Measurements from ENCODE around the gene SREBF1. TPM values are rescaled to one million over a fixed set of nuclear protein-coding genes. Genes with fewer than 3 reads are reported as not detected.

The SREBF1 gene
- total RNA-seq, 4 donors from 2014 or later, result 118 to 226 (median 185) TPM

GRCh38 chr17:17792037-17792550, 44.7 kb downstream of the SREBF1 start:
- H3K27ac ChIP-seq, result peak overlapping the region in 1 of 4 donors; percentile 46

GRCh38 chr17:17790637-17791464, 45.9 kb downstream of the SREBF1 start:
- H3K4me1 ChIP-seq, result peaks cover 0 to 40% (median 2%) of the 10 kb centered on the region in 4 donors
- TF ChIP-seq POLR2A (IDR thresholded peaks at IDR 0.05), result no peak
- TF ChIP-seq, protein P1, sequence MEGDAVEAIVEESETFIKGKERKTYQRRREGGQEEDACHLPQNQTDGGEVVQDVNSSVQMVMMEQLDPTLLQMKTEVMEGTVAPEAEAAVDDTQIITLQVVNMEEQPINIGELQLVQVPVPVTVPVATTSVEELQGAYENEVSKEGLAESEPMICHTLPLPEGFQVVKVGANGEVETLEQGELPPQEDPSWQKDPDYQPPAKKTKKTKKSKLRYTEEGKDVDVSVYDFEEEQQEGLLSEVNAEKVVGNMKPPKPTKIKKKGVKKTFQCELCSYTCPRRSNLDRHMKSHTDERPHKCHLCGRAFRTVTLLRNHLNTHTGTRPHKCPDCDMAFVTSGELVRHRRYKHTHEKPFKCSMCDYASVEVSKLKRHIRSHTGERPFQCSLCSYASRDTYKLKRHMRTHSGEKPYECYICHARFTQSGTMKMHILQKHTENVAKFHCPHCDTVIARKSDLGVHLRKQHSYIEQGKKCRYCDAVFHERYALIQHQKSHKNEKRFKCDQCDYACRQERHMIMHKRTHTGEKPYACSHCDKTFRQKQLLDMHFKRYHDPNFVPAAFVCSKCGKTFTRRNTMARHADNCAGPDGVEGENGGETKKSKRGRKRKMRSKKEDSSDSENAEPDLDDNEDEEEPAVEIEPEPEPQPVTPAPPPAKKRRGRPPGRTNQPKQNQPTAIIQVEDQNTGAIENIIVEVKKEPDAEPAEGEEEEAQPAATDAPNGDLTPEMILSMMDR (IDR thresholded peaks at IDR 0.05), result no peak
- H3K27me3 ChIP-seq, result no peaks in the 10 kb centered on the region

More at GRCh38 chr17:17792037-17792550, 44.7 kb downstream of the SREBF1 start:
- no peaks in the 10 kb centered on the region for H3K9me3 ChIP-seq
- H3K36me3 ChIP-seq, result peaks cover 0 to 37% (median 0%) of the 10 kb centered on the region in 3 donors
- no peak for TF ChIP-seq POLR2A (IDR thresholded peaks at IDR 0.05)
- TF ChIP-seq, protein P1 (IDR thresholded peaks at IDR 0.05), result no peak
- peaks cover 0 to 40% (median 2%) of the 10 kb centered on the region in 4 donors for H3K4me1 ChIP-seq
- no peak for DNase-seq
- H3K27me3 ChIP-seq, result no peaks in the 10 kb centered on the region
- no peak overlapping the region for H3K4me3 ChIP-seq

GRCh38 chr17:17789828-17790636, 46.8 kb downstream of the SREBF1 start:
- H3K9me3 ChIP-seq, result no peaks in the 10 kb centered on the region
- no peak for DNase-seq
- H3K27me3 ChIP-seq, result no peaks in the 10 kb centered on the region
- no peak for TF ChIP-seq POLR2A (IDR thresholded peaks at IDR 0.05)
- TF ChIP-seq, protein P1 (IDR thresholded peaks at IDR 0.05), result no peak
- peaks cover 0 to 41% (median 2%) of the 10 kb centered on the region in 4 donors for H3K4me1 ChIP-seq
- peaks cover 0 to 17% (median 0%) of the 10 kb centered on the region in 3 donors for H3K36me3 ChIP-seq
- H3K4me3 ChIP-seq, result no peak overlapping the region
- H3K27ac ChIP-seq, result no peak overlapping the region

More at GRCh38 chr17:17790637-17791464, 45.9 kb downstream of the SREBF1 start:
- no peak for DNase-seq
- Histone ChIP-seq H3K36me3 (peaks cover 0 to 25% (median 0%) of the 10 kb centered on the region in 3 donors), H3K4me3 (no peak overlapping the region), H3K27ac (no peak overlapping the region), H3K9me3 (no peaks in the 10 kb centered on the region)

- DNase-seq, result no peak
- Histone ChIP-seq H3K9me3 (no peaks in the 10 kb centered on the region), H3K27ac (no peak overlapping the region), H3K27me3 (no peaks in the 10 kb centered on the region), H3K36me3 (peaks cover 0 to 11% (median 0%) of the 10 kb centered on the region in 3 donors), H3K4me3 (no peak overlapping the region), H3K4me1 (peaks cover 0 to 48% (median 2%) of the 10 kb centered on the region in 4 donors)
- no peak for TF ChIP-seq POLR2A (IDR thresholded peaks at IDR 0.05)
- TF ChIP-seq, protein P1 (IDR thresholded peaks at IDR 0.05), result no peak
Observed at GRCh38 chr17:17789410-17789809, 47.4 kb downstream of the SREBF1 start.

GRCh38 chr17:17788967-17789366, 47.8 kb downstream of the SREBF1 start:
- H3K4me3 ChIP-seq, result no peak overlapping the region
- no peaks in the 10 kb centered on the region for H3K9me3 ChIP-seq
- peaks cover 0 to 6% (median 0%) of the 10 kb centered on the region in 3 donors for H3K36me3 ChIP-seq
- no peak for TF ChIP-seq POLR2A (IDR thresholded peaks at IDR 0.05)
- TF ChIP-seq, protein P1 (IDR thresholded peaks at IDR 0.05), result no peak
- no peaks in the 10 kb centered on the region for H3K27me3 ChIP-seq
- H3K4me1 ChIP-seq, result peaks cover 0 to 52% (median 5%) of the 10 kb centered on the region in 4 donors
- DNase-seq, result no peak
- no peak overlapping the region for H3K27ac ChIP-seq
